HepG2 (cell line): Measurements from ENCODE around the gene CDKN3. TPM values are rescaled to one million over a fixed set of nuclear protein-coding genes. Genes with fewer than 3 reads are reported as not detected.

Experiments used
- AGO1 ChIP-seq: fragments of 200-400 bp; formaldehyde crosslinking; IDR thresholded peaks from 2 replicates; pipeline ENCODE4 v1.6.1; 2017; ENCODE audit warnings: mild to moderate bottlenecking, low read depth, low read length, moderate library complexity; ENCODE audit not compliant: poor library complexity, severe bottlenecking
- FOXJ3 ChIP-seq: sonication (generic); formaldehyde crosslinking; IDR thresholded peaks from 2 replicates; pipeline ENCODE4 v1.4.0; 2020; ENCODE audit warnings: missing genetic modification reagents, mild to moderate bottlenecking, borderline replicate concordance
- GLMP ChIP-seq: sonication (generic); formaldehyde crosslinking; IDR thresholded peaks from 2 replicates; pipeline ENCODE4 v1.9.0; 2021; ENCODE audit warnings: missing genetic modification reagents, mild to moderate bottlenecking, borderline replicate concordance
- MAZ ChIP-seq, 2 experiments: sonication (generic) in 1 of 2; formaldehyde crosslinking in 1 of 2; IDR thresholded peaks; 2 replicates each; pipeline versions ENCODE4 v1.5.0 to v1.6.1; 2012 to 2020; ENCODE audit warnings: low read depth in 2 of 2, mild to moderate bottlenecking in 2 of 2, borderline replicate concordance in 1 of 2, improper control_type of control experiment in 1 of 2, low read length in 1 of 2, missing genetic modification reagents in 1 of 2, moderate library complexity in 1 of 2
- MIXL1 ChIP-seq: IDR thresholded peaks from 2 replicates; pipeline ENCODE4 v1.6.1; 2016
- PITX1 ChIP-seq: sonication (generic); formaldehyde crosslinking; IDR thresholded peaks from 2 replicates; pipeline ENCODE4 v1.5.1; 2020; ENCODE audit warnings: mild to moderate bottlenecking, missing genetic modification reagents
- PRDM10 ChIP-seq: sonication (generic); formaldehyde crosslinking; IDR thresholded peaks from 2 replicates; pipeline ENCODE4 v1.4.0; 2020; ENCODE audit warnings: low read depth, missing genetic modification reagents
- STAG1 ChIP-seq: sonication (generic); formaldehyde crosslinking; IDR thresholded peaks from 2 replicates; pipeline ENCODE4 v1.4.0; 2020; ENCODE audit warnings: missing genetic modification reagents
- U2AF2 ChIP-seq: fragments of 200-400 bp; formaldehyde crosslinking; IDR thresholded peaks from 2 replicates; pipeline ENCODE4 v1.6.1; 2017; ENCODE audit warnings: low read depth, mild to moderate bottlenecking, low read length
- ZNF12 ChIP-seq: sonication (generic); formaldehyde crosslinking; IDR thresholded peaks from 2 replicates; pipeline ENCODE4 v1.5.0; 2020; ENCODE audit warnings: missing genetic modification reagents
- ZNF264 ChIP-seq: sonication (generic); formaldehyde crosslinking; IDR thresholded peaks from 2 replicates; pipeline ENCODE4 v1.4.0; 2020; ENCODE audit warnings: missing genetic modification reagents
- ZNF317 ChIP-seq: sonication (generic); formaldehyde crosslinking; IDR thresholded peaks from 2 replicates; pipeline ENCODE4 v1.5.0; 2020; ENCODE audit warnings: mild to moderate bottlenecking, missing genetic modification reagents
- ZNF513 ChIP-seq: sonication (generic); formaldehyde crosslinking; conservative IDR thresholded peaks from 2 replicates; pipeline ENCODE4 v1.5.0; 2020; ENCODE audit warnings: missing genetic modification reagents
- ZNF614 ChIP-seq: IDR thresholded peaks from 2 replicates; pipeline ENCODE4 v1.6.1; 2018; ENCODE audit warnings: missing biosample characterization, missing genetic modification reagents, inconsistent platforms, borderline replicate concordance
- polyA plus RNA-seq, 8 experiments: library from polyadenylated mRNA; depleted of rRNA in 3 of 8; stranded (reverse) in 7 of 8; unstranded in 1 of 8; fragments of >200 nt; fragmentation: Illumina TruSeq in 4 of 8; extraction: Trizol in 4 of 8; gene quantifications; 2 replicates each; pipeline versions ENCODE4 v1.2.1 to v1.2.3, GENCODE V29; 2011 to 2016; ENCODE audit warnings: low read depth in 4 of 8, missing spikeins in 1 of 8, mixed read lengths in 1 of 8; ENCODE audit not compliant: insufficient read depth in 1 of 8
- total RNA-seq, 5 experiments: library from RNA; depleted of rRNA; stranded (reverse); fragments of >200 nt; fragmentation: Illumina TruSeq; extraction: Trizol; gene quantifications; 2 replicates each; pipeline ENCODE4 v1.2.3, GENCODE V29; 2016; ENCODE audit warnings: low read depth in 1 of 5

The CDKN3 gene
- total and polyA plus RNA-seq, 2 of the 13 experiments (the other 11 are each of a cell fraction or from before 2014, with no cell fraction given): 63.0 to 88.9 TPM

- no peak for TF ChIP-seq GLMP
- 0 out of 2 replicates have a peak, but pooled peaks have one; percentile 33 for TF ChIP-seq ZNF12
- TF ChIP-seq ZNF614 (CRISPR knock-in tag): peak; percentile 77; the same call in 1 of the 2 replicates
- TF ChIP-seq ZNF264 (CRISPR knock-in tag): no peak
- TF ChIP-seq FOXJ3 (CRISPR knock-in tag): peak; percentile 37; the same call in 1 of the 2 replicates
- 0 out of 2 replicates have a peak, but pooled peaks have one; percentile 53 for TF ChIP-seq MIXL1
- no peak for TF ChIP-seq AGO1
- TF ChIP-seq ZNF513 (CRISPR knock-in tag): no peak
- TF ChIP-seq MAZ (IDR thresholded peaks at IDR 0.05; ENCODE audit: borderline replicate concordance, low read depth, low read length): no peak
- TF ChIP-seq MAZ (CRISPR knock-in tag; IDR thresholded peaks at IDR 0.05; ENCODE audit: low read depth): 0 out of 2 replicates have a peak, but pooled peaks have one; percentile 38
- TF ChIP-seq ZNF317: 0 out of 2 replicates have a peak, but pooled peaks have one; percentile 35
- TF ChIP-seq STAG1 (CRISPR knock-in tag): 0 out of 2 replicates have a peak, but pooled peaks have one; percentile 13
- 0 out of 2 replicates have a peak, but pooled peaks have one; percentile 53 for TF ChIP-seq PITX1 (CRISPR knock-in tag)
- TF ChIP-seq PRDM10 (CRISPR knock-in tag): no peak
- TF ChIP-seq U2AF2: no peak
- TF ChIP-seq, all 625 proteins: peak for 116
Measured at GRCh38 chr14:54360667-54361066, 36.1 kb upstream of the CDKN3 start (continued).
